H1 (cell line): ENCODE data around the gene LDLRAD4. TPM values are rescaled to one million over a fixed set of nuclear protein-coding genes. Genes with fewer than 3 reads are reported as not detected.

Experiments
- CEBPB ChIP-seq: IDR thresholded peaks from 2 replicates; pipeline ENCODE4 v1.6.1; 2012; ENCODE audit warnings: low read depth, low read length
- polyA plus RNA-seq, 7 experiments: library from polyadenylated mRNA; depleted of rRNA in 3 of 7; stranded (reverse) in 5 of 7; unstranded in 2 of 7; fragments of >200 nt in 5 of 7; fragments of 200-250 nt in 2 of 7; gene quantifications; 1 replicate in 5 of 7; 2 replicates in 1 of 7; 4 replicates in 1 of 7; pipeline versions ENCODE4 v1.2.1 to v1.2.3, GENCODE V29; 2011 to 2013; ENCODE audit warnings: missing spikeins in 2 of 7, mixed read lengths in 2 of 7
- total RNA-seq: library from RNA; stranded (reverse); fragmentation: NEBNext Ultra II Directional; extraction: Animal tissue kit (Norgen Biotek cat#: 25700); gene quantifications from 2 replicates; pipeline ENCODE4 v1.2.1, GENCODE V29; 2021
- TF ChIP-seq, protein P1 (sequence below): fragments of 300-600 bp; sonication (generic); IDR thresholded peaks from 2 replicates; pipeline ENCODE4 v1.7.1; 2012; ENCODE audit warnings: low read length, moderate library complexity, mild to moderate bottlenecking, inconsistent platforms; ENCODE audit not compliant: insufficient replicate concordance

LDLRAD4 gene
- total and polyA plus RNA-seq, 2 of the 8 experiments (the other 6 are each of a cell fraction or from before 2014, with no cell fraction given): 0.77 to 1.4 TPM

DNA sequence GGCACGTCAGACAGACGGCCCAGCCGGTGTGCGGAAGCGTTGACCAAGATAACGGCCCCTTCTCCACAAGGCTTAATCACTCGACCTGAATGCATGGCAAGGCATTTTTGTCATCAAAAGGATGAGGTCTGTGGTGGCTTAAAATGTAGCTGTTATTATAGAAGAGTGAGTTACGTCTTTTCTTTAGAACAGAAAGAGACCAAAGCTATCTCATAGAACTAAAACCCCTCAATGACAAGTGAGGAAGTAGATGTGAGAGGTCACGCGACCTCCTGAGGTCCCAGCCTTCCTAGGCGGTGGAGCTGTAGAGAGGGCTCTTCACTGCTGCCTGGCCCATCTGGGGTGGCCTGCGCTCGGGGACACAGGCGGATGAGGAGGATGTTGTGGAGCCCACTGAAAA is 75.7 kb downstream of the LDLRAD4 start (continued):
- TF ChIP-seq, protein P1, sequence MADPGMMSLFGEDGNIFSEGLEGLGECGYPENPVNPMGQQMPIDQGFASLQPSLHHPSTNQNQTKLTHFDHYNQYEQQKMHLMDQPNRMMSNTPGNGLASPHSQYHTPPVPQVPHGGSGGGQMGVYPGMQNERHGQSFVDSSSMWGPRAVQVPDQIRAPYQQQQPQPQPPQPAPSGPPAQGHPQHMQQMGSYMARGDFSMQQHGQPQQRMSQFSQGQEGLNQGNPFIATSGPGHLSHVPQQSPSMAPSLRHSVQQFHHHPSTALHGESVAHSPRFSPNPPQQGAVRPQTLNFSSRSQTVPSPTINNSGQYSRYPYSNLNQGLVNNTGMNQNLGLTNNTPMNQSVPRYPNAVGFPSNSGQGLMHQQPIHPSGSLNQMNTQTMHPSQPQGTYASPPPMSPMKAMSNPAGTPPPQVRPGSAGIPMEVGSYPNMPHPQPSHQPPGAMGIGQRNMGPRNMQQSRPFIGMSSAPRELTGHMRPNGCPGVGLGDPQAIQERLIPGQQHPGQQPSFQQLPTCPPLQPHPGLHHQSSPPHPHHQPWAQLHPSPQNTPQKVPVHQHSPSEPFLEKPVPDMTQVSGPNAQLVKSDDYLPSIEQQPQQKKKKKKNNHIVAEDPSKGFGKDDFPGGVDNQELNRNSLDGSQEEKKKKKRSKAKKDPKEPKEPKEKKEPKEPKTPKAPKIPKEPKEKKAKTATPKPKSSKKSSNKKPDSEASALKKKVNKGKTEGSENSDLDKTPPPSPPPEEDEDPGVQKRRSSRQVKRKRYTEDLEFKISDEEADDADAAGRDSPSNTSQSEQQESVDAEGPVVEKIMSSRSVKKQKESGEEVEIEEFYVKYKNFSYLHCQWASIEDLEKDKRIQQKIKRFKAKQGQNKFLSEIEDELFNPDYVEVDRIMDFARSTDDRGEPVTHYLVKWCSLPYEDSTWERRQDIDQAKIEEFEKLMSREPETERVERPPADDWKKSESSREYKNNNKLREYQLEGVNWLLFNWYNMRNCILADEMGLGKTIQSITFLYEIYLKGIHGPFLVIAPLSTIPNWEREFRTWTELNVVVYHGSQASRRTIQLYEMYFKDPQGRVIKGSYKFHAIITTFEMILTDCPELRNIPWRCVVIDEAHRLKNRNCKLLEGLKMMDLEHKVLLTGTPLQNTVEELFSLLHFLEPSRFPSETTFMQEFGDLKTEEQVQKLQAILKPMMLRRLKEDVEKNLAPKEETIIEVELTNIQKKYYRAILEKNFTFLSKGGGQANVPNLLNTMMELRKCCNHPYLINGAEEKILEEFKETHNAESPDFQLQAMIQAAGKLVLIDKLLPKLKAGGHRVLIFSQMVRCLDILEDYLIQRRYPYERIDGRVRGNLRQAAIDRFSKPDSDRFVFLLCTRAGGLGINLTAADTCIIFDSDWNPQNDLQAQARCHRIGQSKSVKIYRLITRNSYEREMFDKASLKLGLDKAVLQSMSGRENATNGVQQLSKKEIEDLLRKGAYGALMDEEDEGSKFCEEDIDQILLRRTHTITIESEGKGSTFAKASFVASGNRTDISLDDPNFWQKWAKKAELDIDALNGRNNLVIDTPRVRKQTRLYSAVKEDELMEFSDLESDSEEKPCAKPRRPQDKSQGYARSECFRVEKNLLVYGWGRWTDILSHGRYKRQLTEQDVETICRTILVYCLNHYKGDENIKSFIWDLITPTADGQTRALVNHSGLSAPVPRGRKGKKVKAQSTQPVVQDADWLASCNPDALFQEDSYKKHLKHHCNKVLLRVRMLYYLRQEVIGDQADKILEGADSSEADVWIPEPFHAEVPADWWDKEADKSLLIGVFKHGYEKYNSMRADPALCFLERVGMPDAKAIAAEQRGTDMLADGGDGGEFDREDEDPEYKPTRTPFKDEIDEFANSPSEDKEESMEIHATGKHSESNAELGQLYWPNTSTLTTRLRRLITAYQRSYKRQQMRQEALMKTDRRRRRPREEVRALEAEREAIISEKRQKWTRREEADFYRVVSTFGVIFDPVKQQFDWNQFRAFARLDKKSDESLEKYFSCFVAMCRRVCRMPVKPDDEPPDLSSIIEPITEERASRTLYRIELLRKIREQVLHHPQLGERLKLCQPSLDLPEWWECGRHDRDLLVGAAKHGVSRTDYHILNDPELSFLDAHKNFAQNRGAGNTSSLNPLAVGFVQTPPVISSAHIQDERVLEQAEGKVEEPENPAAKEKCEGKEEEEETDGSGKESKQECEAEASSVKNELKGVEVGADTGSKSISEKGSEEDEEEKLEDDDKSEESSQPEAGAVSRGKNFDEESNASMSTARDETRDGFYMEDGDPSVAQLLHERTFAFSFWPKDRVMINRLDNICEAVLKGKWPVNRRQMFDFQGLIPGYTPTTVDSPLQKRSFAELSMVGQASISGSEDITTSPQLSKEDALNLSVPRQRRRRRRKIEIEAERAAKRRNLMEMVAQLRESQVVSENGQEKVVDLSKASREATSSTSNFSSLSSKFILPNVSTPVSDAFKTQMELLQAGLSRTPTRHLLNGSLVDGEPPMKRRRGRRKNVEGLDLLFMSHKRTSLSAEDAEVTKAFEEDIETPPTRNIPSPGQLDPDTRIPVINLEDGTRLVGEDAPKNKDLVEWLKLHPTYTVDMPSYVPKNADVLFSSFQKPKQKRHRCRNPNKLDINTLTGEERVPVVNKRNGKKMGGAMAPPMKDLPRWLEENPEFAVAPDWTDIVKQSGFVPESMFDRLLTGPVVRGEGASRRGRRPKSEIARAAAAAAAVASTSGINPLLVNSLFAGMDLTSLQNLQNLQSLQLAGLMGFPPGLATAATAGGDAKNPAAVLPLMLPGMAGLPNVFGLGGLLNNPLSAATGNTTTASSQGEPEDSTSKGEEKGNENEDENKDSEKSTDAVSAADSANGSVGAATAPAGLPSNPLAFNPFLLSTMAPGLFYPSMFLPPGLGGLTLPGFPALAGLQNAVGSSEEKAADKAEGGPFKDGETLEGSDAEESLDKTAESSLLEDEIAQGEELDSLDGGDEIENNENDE: no peak
- TF ChIP-seq CEBPB: no peak
